ENCODE results near the gene KIF9.
A peak's percentile ranks its signal among the peaks of the same experiment; 100 is the strongest.

KIF9 gene

GRCh38 chr3:47295976-47296375, 13.4 kb upstream of the KIF9 start:
- Histone ChIP-seq H2BK120ac (ENCODE audit: insufficient read depth, low read length, poor library complexity) (no peak overlapping the region), H3K79me1 (ENCODE audit: low read length) (no peaks in the 10 kb centered on the region), H4K12ac (ENCODE audit: low read depth, low read length) (no peak overlapping the region), H3K14ac (ENCODE audit: low read length) (no peak overlapping the region), H2AFZ (ENCODE audit: insufficient read depth, low read length, poor library complexity) (no peak overlapping the region), H4K8ac (ENCODE audit: low read depth, low read length) (no peak overlapping the region), H3K36me3 (ENCODE audit: control insufficient read depth in 1 of 2, insufficient read depth in 2 of 2, low read length in 2 of 2) (no peaks in the 10 kb centered on the region), H4K91ac (ENCODE audit: low read depth, low read length) (no peak overlapping the region), H3K79me2 (ENCODE audit: control insufficient read depth, insufficient read depth, low read length, poor library complexity) (peaks cover 2% of the 10 kb centered on the region), H2AK5ac (ENCODE audit: low read length) (no peak overlapping the region), H3K27me3 (ENCODE audit: insufficient read depth, low read length) (no peaks in the 10 kb centered on the region), H3K4ac (ENCODE audit: low read depth, low read length) (no peak overlapping the region), H3K4me3 (ENCODE audit: low read depth, low read length) (no peak overlapping the region), H3K9ac (ENCODE audit: low read length) (no peak overlapping the region), H3K4me1 (ENCODE audit: control insufficient read depth in 1 of 2, insufficient read depth in 2 of 2, low read length in 2 of 2) (peaks cover 0 to 2% of the 10 kb centered on the region in 2 experiments), H3K23ac (ENCODE audit: low read length) (no peak overlapping the region), H3K9me3 (ENCODE audit: insufficient read depth, low read depth, low read length) (no peaks in the 10 kb centered on the region), H3K27ac (ENCODE audit: low read depth, low read length) (no peak overlapping the region), H2BK12ac (ENCODE audit: low read length) (no peak overlapping the region), H3K18ac (ENCODE audit: low read length) (no peak overlapping the region), H2BK5ac (ENCODE audit: low read depth, low read length, poor library complexity) (no peak overlapping the region), H3K4me2 (ENCODE audit: low read length) (no peak overlapping the region)
- DNase-seq = no peak
- no CpG with 5 or more reads among the region's 6 CpGs for WGBS (ENCODE audit: extremely low coverage, insufficient coverage, insufficient read length)

- H3K4ac ChIP-seq (ENCODE audit: low read depth, low read length) = no peak overlapping the region
- H2BK5ac ChIP-seq (ENCODE audit: low read depth, low read length, poor library complexity) = no peak overlapping the region
- no peaks in the 10 kb centered on the region for H3K79me1 ChIP-seq (ENCODE audit: low read length)
- H3K14ac ChIP-seq (ENCODE audit: low read length) = no peak overlapping the region
- H3K23ac ChIP-seq (ENCODE audit: low read length) = no peak overlapping the region
- no peak overlapping the region for H2AFZ ChIP-seq (ENCODE audit: insufficient read depth, low read length, poor library complexity)
- peaks cover 2% of the 10 kb centered on the region for H3K79me2 ChIP-seq (ENCODE audit: control insufficient read depth, insufficient read depth, low read length, poor library complexity)
- no peak overlapping the region for H4K12ac ChIP-seq (ENCODE audit: low read depth, low read length)
- WGBS (ENCODE audit: extremely low coverage, insufficient coverage, insufficient read length) = no CpG with 5 or more reads among the region's 2 CpGs
- H2BK12ac ChIP-seq (ENCODE audit: low read length) = no peak overlapping the region
- DNase-seq = no peak
- H3K4me1 ChIP-seq (ENCODE audit: control insufficient read depth in 1 of 2, insufficient read depth in 2 of 2, low read length in 2 of 2) = peaks cover 0 to 2% of the 10 kb centered on the region in 2 experiments
- no peaks in the 10 kb centered on the region for H3K27me3 ChIP-seq (ENCODE audit: insufficient read depth, low read length)
- no peaks in the 10 kb centered on the region for H3K9me3 ChIP-seq (ENCODE audit: insufficient read depth, low read depth, low read length)
- H4K8ac ChIP-seq (ENCODE audit: low read depth, low read length) = no peak overlapping the region
- H3K4me2 ChIP-seq (ENCODE audit: low read length) = no peak overlapping the region
- H3K18ac ChIP-seq (ENCODE audit: low read length) = peak overlapping the region; percentile 61
- no peak overlapping the region for H3K4me3 ChIP-seq (ENCODE audit: low read depth, low read length)
- H2AK5ac ChIP-seq (ENCODE audit: low read length) = no peak overlapping the region
- H3K36me3 ChIP-seq (ENCODE audit: control insufficient read depth in 1 of 2, insufficient read depth in 2 of 2, low read length in 2 of 2) = no peaks in the 10 kb centered on the region
- H3K27ac ChIP-seq (ENCODE audit: low read depth, low read length) = no peak overlapping the region
- no peak overlapping the region for H4K91ac ChIP-seq (ENCODE audit: low read depth, low read length)
- no peak overlapping the region for H3K9ac ChIP-seq (ENCODE audit: low read length)
- no peak overlapping the region for H2BK120ac ChIP-seq (ENCODE audit: insufficient read depth, low read length, poor library complexity)
These were observed 12.7 kb upstream of the KIF9 start for GRCh38 chr3:47295322-47295721.

GRCh38 chr3:47294392-47294791, 11.8 kb upstream of the KIF9 start:
- Histone ChIP-seq H3K79me1 (ENCODE audit: low read length) (no peaks in the 10 kb centered on the region), H3K4me3 (ENCODE audit: low read depth, low read length) (no peak overlapping the region), H3K9me3 (ENCODE audit: insufficient read depth, low read depth, low read length) (no peaks in the 10 kb centered on the region), H3K18ac (ENCODE audit: low read length) (no peak overlapping the region), H3K36me3 (ENCODE audit: control insufficient read depth in 1 of 2, insufficient read depth in 2 of 2, low read length in 2 of 2) (no peaks in the 10 kb centered on the region), H2AFZ (ENCODE audit: insufficient read depth, low read length, poor library complexity) (no peak overlapping the region), H2BK120ac (ENCODE audit: insufficient read depth, low read length, poor library complexity) (no peak overlapping the region), H3K4me2 (ENCODE audit: low read length) (no peak overlapping the region), H4K12ac (ENCODE audit: low read depth, low read length) (no peak overlapping the region), H3K4ac (ENCODE audit: low read depth, low read length) (no peak overlapping the region), H2AK5ac (ENCODE audit: low read length) (no peak overlapping the region), H3K4me1 (ENCODE audit: control insufficient read depth in 1 of 2, insufficient read depth in 2 of 2, low read length in 2 of 2) (no peaks in the 10 kb centered on the region), H2BK12ac (ENCODE audit: low read length) (no peak overlapping the region), H3K79me2 (ENCODE audit: control insufficient read depth, insufficient read depth, low read length, poor library complexity) (peaks cover 2% of the 10 kb centered on the region), H3K23ac (ENCODE audit: low read length) (no peak overlapping the region), H2BK5ac (ENCODE audit: low read depth, low read length, poor library complexity) (no peak overlapping the region), H3K14ac (ENCODE audit: low read length) (no peak overlapping the region), H4K91ac (ENCODE audit: low read depth, low read length) (no peak overlapping the region), H3K27me3 (ENCODE audit: insufficient read depth, low read length) (no peaks in the 10 kb centered on the region), H3K27ac (ENCODE audit: low read depth, low read length) (no peak overlapping the region), H4K8ac (ENCODE audit: low read depth, low read length) (no peak overlapping the region), H3K9ac (ENCODE audit: low read length) (no peak overlapping the region)
- DNase-seq = no peak
- no CpG with 5 or more reads among the region's 3 CpGs for WGBS (ENCODE audit: extremely low coverage, insufficient coverage, insufficient read length)

- no peak overlapping the region for H3K4me3 ChIP-seq (ENCODE audit: low read depth, low read length)
- no peak overlapping the region for H4K91ac ChIP-seq (ENCODE audit: low read depth, low read length)
- no peaks in the 10 kb centered on the region for H3K79me1 ChIP-seq (ENCODE audit: low read length)
- H4K8ac ChIP-seq (ENCODE audit: low read depth, low read length) = no peak overlapping the region
- no peak overlapping the region for H3K14ac ChIP-seq (ENCODE audit: low read length)
- H2AK5ac ChIP-seq (ENCODE audit: low read length) = no peak overlapping the region
- H2BK12ac ChIP-seq (ENCODE audit: low read length) = no peak overlapping the region
- peaks cover 2% of the 10 kb centered on the region for H3K79me2 ChIP-seq (ENCODE audit: control insufficient read depth, insufficient read depth, low read length, poor library complexity)
- no peak overlapping the region for H2BK120ac ChIP-seq (ENCODE audit: insufficient read depth, low read length, poor library complexity)
- no peak overlapping the region for H3K4me2 ChIP-seq (ENCODE audit: low read length)
- no peak overlapping the region for H3K23ac ChIP-seq (ENCODE audit: low read length)
- no peak overlapping the region for H2BK5ac ChIP-seq (ENCODE audit: low read depth, low read length, poor library complexity)
- no peaks in the 10 kb centered on the region for H3K4me1 ChIP-seq (ENCODE audit: control insufficient read depth in 1 of 2, insufficient read depth in 2 of 2, low read length in 2 of 2)
- no peak for DNase-seq
- no peak overlapping the region for H3K18ac ChIP-seq (ENCODE audit: low read length)
- no peaks in the 10 kb centered on the region for H3K27me3 ChIP-seq (ENCODE audit: insufficient read depth, low read length)
- H4K12ac ChIP-seq (ENCODE audit: low read depth, low read length) = no peak overlapping the region
- no peak overlapping the region for H2AFZ ChIP-seq (ENCODE audit: insufficient read depth, low read length, poor library complexity)
- H3K27ac ChIP-seq (ENCODE audit: low read depth, low read length) = no peak overlapping the region
- no peaks in the 10 kb centered on the region for H3K9me3 ChIP-seq (ENCODE audit: insufficient read depth, low read depth, low read length)
- H3K4ac ChIP-seq (ENCODE audit: low read depth, low read length) = no peak overlapping the region
- H3K9ac ChIP-seq (ENCODE audit: low read length) = no peak overlapping the region
- WGBS (ENCODE audit: extremely low coverage, insufficient coverage, insufficient read length) = no CpG with 5 or more reads among the region's 2 CpGs
- no peaks in the 10 kb centered on the region for H3K36me3 ChIP-seq (ENCODE audit: control insufficient read depth in 1 of 2, insufficient read depth in 2 of 2, low read length in 2 of 2)
These were observed 11.2 kb upstream of the KIF9 start for GRCh38 chr3:47293822-47294221.

All from trophoblast cell (in vitro differentiated cells and primary cell).